HepG2 (cell line): ENCODE results near the gene ACTR1A.

Experiments
- GPN1 ChIP-seq: sonication (generic); formaldehyde crosslinking; IDR thresholded peaks from 2 replicates; pipeline ENCODE4 v1.5.1; 2020; ENCODE audit warnings: missing genetic modification reagents, borderline replicate concordance
- ZFAT ChIP-seq: sonication (generic); formaldehyde crosslinking; conservative IDR thresholded peaks from 2 replicates; pipeline ENCODE4 v1.8.1; 2023; ENCODE audit warnings: missing genetic modification reagents, inconsistent platforms
- ZNF292 ChIP-seq: sonication (generic); formaldehyde crosslinking; IDR thresholded peaks from 2 replicates; pipeline ENCODE4 v1.8.1; 2022; ENCODE audit warnings: mild to moderate bottlenecking, low read depth, missing genetic modification reagents, borderline replicate concordance
- ZNF549 ChIP-seq: sonication (generic); formaldehyde crosslinking; IDR thresholded peaks from 2 replicates; pipeline ENCODE4 v1.5.0; 2020; ENCODE audit warnings: missing genetic modification reagents
- ZNF615 ChIP-seq: sonication (generic); formaldehyde crosslinking; IDR thresholded peaks from 2 replicates; pipeline ENCODE4 v1.5.0; 2020; ENCODE audit warnings: mild to moderate bottlenecking, missing genetic modification reagents, borderline replicate concordance
- ZSCAN22 ChIP-seq: sonication (generic); formaldehyde crosslinking; IDR thresholded peaks from 2 replicates; pipeline ENCODE4 v1.4.0; 2020; ENCODE audit warnings: mild to moderate bottlenecking, missing genetic modification reagents
- TF ChIP-seq, protein P1 (sequence below): sonication (generic); formaldehyde crosslinking; IDR thresholded peaks from 2 replicates; pipeline ENCODE4 v1.5.0; 2020; ENCODE audit warnings: mild to moderate bottlenecking, missing genetic modification reagents, moderate library complexity

GRCh38 chr10:102515724-102516123 lies 13.2 kb upstream of the ACTR1A start:
- no peak for TF ChIP-seq ZNF549 (CRISPR knock-in tag)
- TF ChIP-seq, protein P1, sequence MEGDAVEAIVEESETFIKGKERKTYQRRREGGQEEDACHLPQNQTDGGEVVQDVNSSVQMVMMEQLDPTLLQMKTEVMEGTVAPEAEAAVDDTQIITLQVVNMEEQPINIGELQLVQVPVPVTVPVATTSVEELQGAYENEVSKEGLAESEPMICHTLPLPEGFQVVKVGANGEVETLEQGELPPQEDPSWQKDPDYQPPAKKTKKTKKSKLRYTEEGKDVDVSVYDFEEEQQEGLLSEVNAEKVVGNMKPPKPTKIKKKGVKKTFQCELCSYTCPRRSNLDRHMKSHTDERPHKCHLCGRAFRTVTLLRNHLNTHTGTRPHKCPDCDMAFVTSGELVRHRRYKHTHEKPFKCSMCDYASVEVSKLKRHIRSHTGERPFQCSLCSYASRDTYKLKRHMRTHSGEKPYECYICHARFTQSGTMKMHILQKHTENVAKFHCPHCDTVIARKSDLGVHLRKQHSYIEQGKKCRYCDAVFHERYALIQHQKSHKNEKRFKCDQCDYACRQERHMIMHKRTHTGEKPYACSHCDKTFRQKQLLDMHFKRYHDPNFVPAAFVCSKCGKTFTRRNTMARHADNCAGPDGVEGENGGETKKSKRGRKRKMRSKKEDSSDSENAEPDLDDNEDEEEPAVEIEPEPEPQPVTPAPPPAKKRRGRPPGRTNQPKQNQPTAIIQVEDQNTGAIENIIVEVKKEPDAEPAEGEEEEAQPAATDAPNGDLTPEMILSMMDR (CRISPR knock-in tag), result no peak
- no peak for TF ChIP-seq ZFAT (CRISPR knock-in tag)
- TF ChIP-seq ZSCAN22 (CRISPR knock-in tag), result no peak
- no peak for TF ChIP-seq ZNF292 (CRISPR knock-in tag)
- no peak for TF ChIP-seq GPN1 (CRISPR knock-in tag)
- no peak for TF ChIP-seq ZNF615 (CRISPR knock-in tag)
